HG02588 (cell line): ENCODE results near the gene ZNF274.
"Not testable (repeated sequence)": the region's sequence is repeated elsewhere in the genome, so short reads cannot be mapped to it uniquely, and the experiment has no call there.

Source experiments
- ATAC-seq: cut with Tn5 transposase; IDR thresholded peaks from one replicate; pipeline ENCODE4 v1.9.1; 2021; ENCODE audit warnings: mild to moderate bottlenecking, moderate library complexity; ENCODE audit not compliant: unreplicated experiment

Gene ZNF274

GRCh38 chr19:58212336-58213074 lies 29.6 kb downstream of the ZNF274 start:
- no peak for ATAC-seq

- no peak for ATAC-seq
Observed at GRCh38 chr19:58213075-58213369, 30.2 kb downstream of the ZNF274 start.

- ATAC-seq = no peak
Observed at GRCh38 chr19:58217069-58217481, 34.2 kb downstream of the ZNF274 start.

- ATAC-seq = no peak
Observed at GRCh38 chr19:58217607-58218391, 34.9 kb downstream of the ZNF274 start.

GRCh38 chr19:58218899-58219298 lies 36.0 kb downstream of the ZNF274 start:
- no peak for ATAC-seq

- ATAC-seq = no peak
Observed at GRCh38 chr19:58227964-58228584, 45.2 kb downstream of the ZNF274 start.

GRCh38 chr19:58228585-58229254 lies 45.9 kb downstream of the ZNF274 start, which contains the start of gene ZNF544:
Gene ZNF544 (plus strand): TSS chr19:58228914. CDS start chr19:58244024, 15,110 bp downstream.
- peak; percentile 83 for ATAC-seq

- no peak for ATAC-seq
Observed at GRCh38 chr19:58229255-58229639, 46.4 kb downstream of the ZNF274 start.

GRCh38 chr19:58237324-58237723 lies 54.5 kb downstream of the ZNF274 start:
- ATAC-seq = no peak

GRCh38 chr19:58243351-58243750 lies 60.5 kb downstream of the ZNF274 start:
- ATAC-seq = no peak

- no peak for ATAC-seq
Observed at GRCh38 chr19:58248886-58249285, 66.0 kb downstream of the ZNF274 start.

- no peak for ATAC-seq
Observed at GRCh38 chr19:58252102-58252685, 69.3 kb downstream of the ZNF274 start.

- ATAC-seq = not testable (repeated sequence)
Observed at GRCh38 chr19:58258259-58258658, 75.4 kb downstream of the ZNF274 start.

GRCh38 chr19:58261600-58261967 lies 78.7 kb downstream of the ZNF274 start:
- no peak for ATAC-seq

- no peak for ATAC-seq
Observed at GRCh38 chr19:58261968-58262921, 79.4 kb downstream of the ZNF274 start.

- no peak for ATAC-seq
Observed at GRCh38 chr19:58262922-58263296, 80.0 kb downstream of the ZNF274 start.
